OCI-LY3 (cell line): ENCODE results near the gene CST8.

ENCODE experiments used
- EZH2phosphoT487 ChIP-seq: fragments of 200-600 bp; shearing (Covaris generic); IDR thresholded peaks from 2 replicates; pipeline ENCODE4 v1.6.1; 2018; ENCODE audit warnings: antibody characterized with exemption, mixed run types, low read depth
- TF ChIP-seq, protein P1 (sequence below): fragments of 200-600, 300-600 bp; sonication (generic); IDR thresholded peaks from 2 replicates; pipeline ENCODE4 v1.5.1; 2014; ENCODE audit warnings: antibody characterized with exemption, low read length, low read depth

DNA sequence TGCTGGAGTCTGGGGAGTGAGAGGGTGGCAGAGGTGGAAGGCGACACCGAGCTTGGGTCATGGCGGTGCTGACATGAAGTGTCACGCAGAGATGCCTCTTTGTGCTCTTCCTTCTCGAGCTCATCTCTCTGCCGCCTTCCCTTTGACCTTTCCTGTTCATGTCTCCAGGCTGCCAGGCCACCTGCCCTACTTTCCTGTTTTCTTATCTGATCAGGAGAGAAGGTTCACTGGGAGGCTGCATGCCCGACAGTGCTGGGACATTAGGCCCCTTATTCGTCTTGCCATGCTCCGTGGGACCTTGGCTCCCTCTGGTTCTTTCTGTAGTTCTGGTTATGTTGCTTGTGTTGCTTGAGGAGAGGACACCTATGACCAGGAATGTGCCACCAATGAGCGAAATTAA lies 33.2 kb downstream of the CST8 start:
- TF ChIP-seq, protein P1, sequence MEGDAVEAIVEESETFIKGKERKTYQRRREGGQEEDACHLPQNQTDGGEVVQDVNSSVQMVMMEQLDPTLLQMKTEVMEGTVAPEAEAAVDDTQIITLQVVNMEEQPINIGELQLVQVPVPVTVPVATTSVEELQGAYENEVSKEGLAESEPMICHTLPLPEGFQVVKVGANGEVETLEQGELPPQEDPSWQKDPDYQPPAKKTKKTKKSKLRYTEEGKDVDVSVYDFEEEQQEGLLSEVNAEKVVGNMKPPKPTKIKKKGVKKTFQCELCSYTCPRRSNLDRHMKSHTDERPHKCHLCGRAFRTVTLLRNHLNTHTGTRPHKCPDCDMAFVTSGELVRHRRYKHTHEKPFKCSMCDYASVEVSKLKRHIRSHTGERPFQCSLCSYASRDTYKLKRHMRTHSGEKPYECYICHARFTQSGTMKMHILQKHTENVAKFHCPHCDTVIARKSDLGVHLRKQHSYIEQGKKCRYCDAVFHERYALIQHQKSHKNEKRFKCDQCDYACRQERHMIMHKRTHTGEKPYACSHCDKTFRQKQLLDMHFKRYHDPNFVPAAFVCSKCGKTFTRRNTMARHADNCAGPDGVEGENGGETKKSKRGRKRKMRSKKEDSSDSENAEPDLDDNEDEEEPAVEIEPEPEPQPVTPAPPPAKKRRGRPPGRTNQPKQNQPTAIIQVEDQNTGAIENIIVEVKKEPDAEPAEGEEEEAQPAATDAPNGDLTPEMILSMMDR = no peak
- TF ChIP-seq EZH2phosphoT487 = no peak
